Mesenchymal stem cell (in vitro differentiated cells and primary cell): ENCODE results near the gene ZNF710.

ENCODE experiments used
- DNase-seq: peaks from one replicate; pipeline ENCODE4 v3.0.0-alpha.2; 2013
- H2AFZ ChIP-seq: one replicate; pipeline ENCODE4 v1.6.1; 2013; ENCODE audit warnings: low read depth, mild to moderate bottlenecking, control low read depth, inconsistent platforms, low read length, moderate library complexity
- H2AK5ac ChIP-seq: 2 replicates; pipeline ENCODE4 v1.6.1; 2013; ENCODE audit warnings: low read length, moderate library complexity, mild to moderate bottlenecking, inconsistent platforms; ENCODE audit not compliant: severe bottlenecking
- H2BK120ac ChIP-seq: one replicate; pipeline ENCODE4 v1.6.1; 2013; ENCODE audit warnings: low read depth, mild to moderate bottlenecking, inconsistent platforms, low read length, moderate library complexity
- H2BK12ac ChIP-seq, 2 experiments: one replicate each; pipeline ENCODE4 v1.6.1; 2013; ENCODE audit warnings: inconsistent platforms in 2 of 2, low read length in 2 of 2, mild to moderate bottlenecking in 2 of 2, moderate library complexity in 2 of 2, control low read depth in 1 of 2
- H2BK15ac ChIP-seq: one replicate; pipeline ENCODE4 v1.6.1; 2013; ENCODE audit warnings: mild to moderate bottlenecking, low read depth, inconsistent platforms; ENCODE audit not compliant: poor library complexity, severe bottlenecking
- H2BK5ac ChIP-seq: 2 replicates; pipeline ENCODE4 v1.6.1; 2013; ENCODE audit warnings: low read depth, mild to moderate bottlenecking, low read length, control low read depth, inconsistent platforms; ENCODE audit not compliant: poor library complexity, severe bottlenecking
- H3K14ac ChIP-seq, 2 experiments: one replicate each; pipeline ENCODE4 v1.6.1; 2013; ENCODE audit warnings: inconsistent platforms in 2 of 2, low read length in 2 of 2, control low read depth in 1 of 2, mild to moderate bottlenecking in 1 of 2, moderate library complexity in 1 of 2
- H3K18ac ChIP-seq, 2 experiments: one replicate each; pipeline ENCODE4 v1.6.1; 2013; ENCODE audit warnings: inconsistent platforms in 2 of 2, low read length in 2 of 2, control low read depth in 1 of 2, low read depth in 1 of 2, mild to moderate bottlenecking in 1 of 2
- H3K23ac ChIP-seq, 2 experiments: one replicate each; pipeline ENCODE4 v1.6.1; 2013; ENCODE audit warnings: inconsistent platforms in 2 of 2, low read length in 2 of 2, mild to moderate bottlenecking in 2 of 2, moderate library complexity in 2 of 2, control low read depth in 1 of 2
- H3K27ac ChIP-seq: 2 replicates; pipeline ENCODE4 v1.5.1; 2013; ENCODE audit warnings: mild to moderate bottlenecking, moderate library complexity, low read length, control low read depth, inconsistent platforms; ENCODE audit not compliant: poor library complexity, severe bottlenecking
- H3K27me3 ChIP-seq, 2 experiments: 2 replicates each; pipeline versions ENCODE4 v1.6.1 to v1.7.0; 2013; ENCODE audit warnings: low read length in 2 of 2, mild to moderate bottlenecking in 2 of 2, moderate library complexity in 2 of 2, control low read depth in 1 of 2, inconsistent platforms in 1 of 2; ENCODE audit not compliant: control insufficient read depth in 1 of 2, insufficient read depth in 1 of 2
- H3K36me3 ChIP-seq, 2 experiments: 2 replicates each; pipeline versions ENCODE4 v1.6.1 to v1.7.0; 2013; ENCODE audit warnings: low read length in 2 of 2, control low read depth in 1 of 2, inconsistent platforms in 1 of 2, low read depth in 1 of 2, mild to moderate bottlenecking in 1 of 2; ENCODE audit not compliant: insufficient read depth in 2 of 2, control insufficient read depth in 1 of 2
- H3K4ac ChIP-seq, 2 experiments: one replicate each; pipeline ENCODE4 v1.6.1; 2013; ENCODE audit warnings: inconsistent platforms in 2 of 2, low read length in 2 of 2, mild to moderate bottlenecking in 2 of 2, moderate library complexity in 2 of 2, control low read depth in 1 of 2, low read depth in 1 of 2
- H3K4me1 ChIP-seq: 2 replicates; pipeline ENCODE4 v1.6.1; 2013; ENCODE audit warnings: low read depth, low read length, control low read depth; ENCODE audit not compliant: control insufficient read depth, insufficient read depth
- H3K4me2 ChIP-seq: 2 replicates; pipeline ENCODE4 v1.6.1; 2013; ENCODE audit warnings: low read length, mild to moderate bottlenecking, inconsistent platforms; ENCODE audit not compliant: poor library complexity, severe bottlenecking
- H3K4me3 ChIP-seq, 2 experiments: 2 replicates each; pipeline versions ENCODE4 v1.5.1 to v1.7.0; 2013; ENCODE audit warnings: low read length in 2 of 2, mild to moderate bottlenecking in 2 of 2, control low read depth in 1 of 2, low read depth in 1 of 2; ENCODE audit not compliant: insufficient read depth in 1 of 2
- H3K79me1 ChIP-seq: replicated peaks from 2 replicates; pipeline ENCODE4 v1.6.1; 2013; ENCODE audit warnings: mild to moderate bottlenecking, control low read depth, low read length, inconsistent platforms; ENCODE audit not compliant: poor library complexity, severe bottlenecking
- H3K9ac ChIP-seq: 2 replicates; pipeline ENCODE4 v1.7.0; 2013; ENCODE audit warnings: mild to moderate bottlenecking, low read length, moderate library complexity
- H3K9me3 ChIP-seq: 2 replicates; pipeline ENCODE4 v1.7.0; 2013; ENCODE audit warnings: mild to moderate bottlenecking, low read length; ENCODE audit not compliant: control insufficient read depth
- H4K8ac ChIP-seq: one replicate; pipeline ENCODE4 v1.6.1; 2013; ENCODE audit warnings: inconsistent platforms, mild to moderate bottlenecking, low read length, moderate library complexity
- H4K91ac ChIP-seq: one replicate; pipeline ENCODE4 v1.6.1; 2013; ENCODE audit warnings: mild to moderate bottlenecking, low read length, inconsistent platforms
- WGBS: methylation state at CpG from one replicate; pipeline ENCODE4 v1.1.7; 2013; ENCODE audit warnings: mixed read lengths; 5-methylcytosine and 5-hydroxymethylcytosine counted together

Gene ZNF710

GRCh38 chr15:90079619-90080457, 78.7 kb downstream of the ZNF710 start:
- H3K79me1 ChIP-seq: peaks cover 24% of the 10 kb centered on the region
- peaks cover 17% of the 10 kb centered on the region for H3K4me1 ChIP-seq
- H3K27ac ChIP-seq: no peak overlapping the region
- no peak overlapping the region for H3K4ac ChIP-seq
- H2BK15ac ChIP-seq: no peak overlapping the region
- H3K23ac ChIP-seq: no peak overlapping the region
- no peak overlapping the region for H3K4me2 ChIP-seq
- H3K9ac ChIP-seq: no peak overlapping the region
- no peak overlapping the region for H3K14ac ChIP-seq
- 93% methylated on average over 28 of the region's 28 CpGs for WGBS
- H2AFZ ChIP-seq: no peak overlapping the region
- H4K8ac ChIP-seq: no peak overlapping the region
- no peak overlapping the region for H3K18ac ChIP-seq
- H2AK5ac ChIP-seq: no peak overlapping the region
- H3K36me3 ChIP-seq: peaks cover 68 to 77% of the 10 kb centered on the region in 2 experiments
- H2BK5ac ChIP-seq: no peak overlapping the region
- no peak overlapping the region for H2BK120ac ChIP-seq
- no peaks in the 10 kb centered on the region for H3K9me3 ChIP-seq
- no peaks in the 10 kb centered on the region for H3K27me3 ChIP-seq
- no peak overlapping the region for H2BK12ac ChIP-seq
- no peak overlapping the region for H4K91ac ChIP-seq
- DNase-seq: no peak
- no peak overlapping the region for H3K4me3 ChIP-seq

GRCh38 chr15:90080458-90080755, 79.3 kb downstream of the ZNF710 start:
- Histone ChIP-seq H3K27me3 (no peaks in the 10 kb centered on the region), H4K8ac (no peak overlapping the region), H3K4me1 (peaks cover 15% of the 10 kb centered on the region), H3K4me3 (no peak overlapping the region), H3K23ac (no peak overlapping the region), H3K36me3 (peaks cover 70 to 77% of the 10 kb centered on the region in 2 experiments), H2AK5ac (no peak overlapping the region), H3K79me1 (peaks cover 26% of the 10 kb centered on the region), H2AFZ (no peak overlapping the region), H2BK120ac (no peak overlapping the region), H2BK5ac (no peak overlapping the region), H2BK12ac (no peak overlapping the region), H3K9ac (no peak overlapping the region), H4K91ac (no peak overlapping the region), H3K4me2 (no peak overlapping the region), H3K27ac (no peak overlapping the region), H2BK15ac (no peak overlapping the region), H3K9me3 (no peaks in the 10 kb centered on the region), H3K4ac (no peak overlapping the region), H3K18ac (no peak overlapping the region), H3K14ac (no peak overlapping the region)
- 85% methylated on average over 9 of the region's 9 CpGs for WGBS
- DNase-seq: no peak

GRCh38 chr15:90080818-90081393, 79.8 kb downstream of the ZNF710 start:
- H2BK15ac ChIP-seq: no peak overlapping the region
- no peak overlapping the region for H3K4me2 ChIP-seq
- 83% methylated on average over 11 of the region's 11 CpGs for WGBS
- no peak overlapping the region for H3K9ac ChIP-seq
- H3K14ac ChIP-seq: no peak overlapping the region
- no peak overlapping the region for H2BK120ac ChIP-seq
- no peak overlapping the region for H2BK5ac ChIP-seq
- H3K4me3 ChIP-seq: no peak overlapping the region
- no peak overlapping the region for H3K18ac ChIP-seq
- H3K4me1 ChIP-seq: peaks cover 12% of the 10 kb centered on the region
- H3K27ac ChIP-seq: no peak overlapping the region
- no peak overlapping the region for H2AFZ ChIP-seq
- H2AK5ac ChIP-seq: no peak overlapping the region
- DNase-seq: no peak
- peaks cover 27% of the 10 kb centered on the region for H3K79me1 ChIP-seq
- no peak overlapping the region for H3K23ac ChIP-seq
- H2BK12ac ChIP-seq: no peak overlapping the region
- H3K36me3 ChIP-seq: peaks cover 72 to 73% of the 10 kb centered on the region in 2 experiments
- H3K27me3 ChIP-seq: no peaks in the 10 kb centered on the region
- no peaks in the 10 kb centered on the region for H3K9me3 ChIP-seq
- peak overlapping the region; percentile 28 for H4K8ac ChIP-seq
- no peak overlapping the region for H3K4ac ChIP-seq
- H4K91ac ChIP-seq: no peak overlapping the region

GRCh38 chr15:90082140-90082715, 81.1 kb downstream of the ZNF710 start:
- Histone ChIP-seq H4K8ac (no peak overlapping the region), H2AK5ac (no peak overlapping the region), H3K36me3 (peaks cover 65 to 75% of the 10 kb centered on the region in 2 experiments), H2BK15ac (no peak overlapping the region), H3K14ac (no peak overlapping the region), H3K27ac (peak overlapping the region; percentile 11), H3K23ac (no peak overlapping the region), H2BK120ac (no peak overlapping the region), H3K4ac (no peak overlapping the region), H3K18ac (no peak overlapping the region), H3K4me1 (peaks cover 11% of the 10 kb centered on the region), H4K91ac (no peak overlapping the region), H3K9ac (no peak overlapping the region), H2BK12ac (no peak overlapping the region), H3K4me2 (no peak overlapping the region), H2AFZ (no peak overlapping the region), H3K79me1 (peaks cover 25% of the 10 kb centered on the region), H3K27me3 (no peaks in the 10 kb centered on the region), H3K4me3 (no peak overlapping the region), H2BK5ac (no peak overlapping the region), H3K9me3 (no peaks in the 10 kb centered on the region)
- 57% methylated on average over 9 of the region's 9 CpGs for WGBS
- no peak for DNase-seq
